Stomach (tissue), 9 donors: ENCODE data around the gene NME7. TPM values are rescaled to one million over a fixed set of nuclear protein-coding genes. Genes with fewer than 3 reads are reported as not detected.

Experiments
- DNase-seq, 2 donors: peaks; one replicate each; pipeline versions ENCODE4 v3.0.0 to v3.0.0-alpha.2; 2013 to 2019
- H3K27ac ChIP-seq, 5 donors: fragments of 200-600 bp in 4 of 5; sonication (generic) in 4 of 5; one replicate each; pipeline ENCODE4 v1.5.1; 2013 to 2019; ENCODE audit warnings: mild to moderate bottlenecking in 1 of 5, moderate library complexity in 1 of 5
- H3K27me3 ChIP-seq, 3 donors: fragments of 200-600 bp; sonication (generic); one replicate each; pipeline ENCODE4 v1.5.1; 2017 to 2019; ENCODE audit warnings: mixed run types in 1 of 3
- H3K36me3 ChIP-seq, 4 donors: fragments of 200-600 bp; sonication (generic); 1 replicate in 3 of 4; 2 replicates in 1 of 4; pipeline ENCODE4 v1.5.1; 2016 to 2019
- H3K4me1 ChIP-seq, 4 donors: fragments of 200-600 bp; sonication (generic); one replicate each; pipeline ENCODE4 v1.5.1; 2016 to 2019
- H3K4me3 ChIP-seq, 4 donors: fragments of 200-600 bp; sonication (generic) in 3 of 4; one replicate each; pipeline ENCODE4 v1.5.1; 2016 to 2019; ENCODE audit warnings: mild to moderate bottlenecking in 1 of 4
- H3K9me3 ChIP-seq, 4 donors: fragments of 200-600 bp; sonication (generic); one replicate each; pipeline ENCODE4 v1.5.1; 2016 to 2019
- CTCF ChIP-seq, 7 experiments: fragments of 450-650 bp in 4 of 7; fragments of 200-600 bp in 3 of 7; sonication (generic) in 3 of 7; IDR thresholded peaks; one replicate each; pipeline ENCODE4 v1.5.1; 2016 to 2019; ENCODE audit warnings: antibody characterized with exemption in 7 of 7, control low read depth in 2 of 7, mild to moderate bottlenecking in 1 of 7
- EP300 ChIP-seq: sonication (generic); formaldehyde crosslinking; IDR thresholded peaks from one replicate; pipeline ENCODE4 v1.6.1; 2017; ENCODE audit warnings: antibody characterized with exemption
- POLR2A ChIP-seq, 4 donors: fragments of 450-650 bp; IDR thresholded peaks; one replicate each; pipeline ENCODE4 v1.6.1; 2016; ENCODE audit warnings: antibody characterized with exemption in 4 of 4, control low read depth in 2 of 4, mild to moderate bottlenecking in 1 of 4, moderate library complexity in 1 of 4
- POLR2AphosphoS5 ChIP-seq, 3 donors: sonication (generic); formaldehyde crosslinking; IDR thresholded peaks; one replicate each; pipeline ENCODE4 v1.6.1; 2016; ENCODE audit warnings: antibody characterized with exemption in 3 of 3
- WGBS, 5 donors: extraction: QIAGEN DNeasy Blood & Tissue Kit in 3 of 5; methylation state at CpG; one replicate each; pipeline versions ENCODE4 v1.1.5 to v1.1.7; 2013 to 2018; 5-methylcytosine and 5-hydroxymethylcytosine counted together
- intact Hi-C: fragments of 100-400 bp; cut with DNase I; formaldehyde crosslinking; loops from one replicate; pipeline ENCODE4 v1.15.1; 2023; ENCODE audit warnings: low total_unique reads
- polyA plus RNA-seq, 3 donors: library from polyadenylated mRNA; stranded (reverse); fragments of 200-250 nt; gene quantifications; one replicate each; pipeline ENCODE4 v1.2.3, GENCODE V29; 2013
- total RNA-seq, 5 donors: library from RNA; depleted of rRNA; stranded (reverse); fragments of >200 nt; gene quantifications; one replicate each; pipeline versions ENCODE4 v1.1.0 to v1.2.3, GENCODE V29; 2014 to 2016
- donor health status: healthy with polysubstance abuse.
- donor health status: Bipolar disorder and iron deficiency.
- donor health status: healthy.

The NME7 gene
- total and polyA plus RNA-seq, 8 donors: 7.6 to 44.3 (median 8.2) TPM; not detected in 1

- no peaks in the 10 kb centered on the region for H3K9me3 ChIP-seq
- H3K27me3 ChIP-seq: no peaks in the 10 kb centered on the region
- intact Hi-C loops: no loop called here
- H3K4me1 ChIP-seq: peaks cover 0 to 3% (median 1%) of the 10 kb centered on the region in 4 donors
- H3K4me3 ChIP-seq: no peak overlapping the region
- no peaks in the 10 kb centered on the region for H3K36me3 ChIP-seq
- no peak for TF ChIP-seq POLR2A (IDR thresholded peaks at IDR 0.05)
- TF ChIP-seq CTCF (IDR thresholded peaks at IDR 0.05): no peak
- no peak for TF ChIP-seq EP300
- TF ChIP-seq POLR2AphosphoS5 (IDR thresholded peaks at IDR 0.05): no peak
- DNase-seq: no peak
- WGBS, 5 donors: 74 to 85% (median 81%) methylated on average over 2 of the region's 2 CpGs
- H3K27ac ChIP-seq: no peak overlapping the region
These were observed 228.5 kb downstream of the NME7 start for GRCh38 chr1:169138866-169139670.

GRCh38 chr1:169137357-169137756 is 230.2 kb downstream of the NME7 start:
- 86 to 96% (median 93%) methylated on average over 4 of the region's 4 CpGs for WGBS, 5 donors
- Histone ChIP-seq H3K27me3 (no peaks in the 10 kb centered on the region), H3K9me3 (no peaks in the 10 kb centered on the region), H3K27ac (no peak overlapping the region), H3K36me3 (peaks cover 0 to 11% (median 8%) of the 10 kb centered on the region in 4 donors), H3K4me1 (peaks cover 0 to 18% (median 7%) of the 10 kb centered on the region in 4 donors), H3K4me3 (no peak overlapping the region)
- intact Hi-C loops: no loop called here
- DNase-seq: no peak
- no peak for TF ChIP-seq POLR2A (IDR thresholded peaks at IDR 0.05)
- no peak for TF ChIP-seq POLR2AphosphoS5 (IDR thresholded peaks at IDR 0.05)
- no peak for TF ChIP-seq CTCF (IDR thresholded peaks at IDR 0.05)
- no peak for TF ChIP-seq EP300

DNA sequence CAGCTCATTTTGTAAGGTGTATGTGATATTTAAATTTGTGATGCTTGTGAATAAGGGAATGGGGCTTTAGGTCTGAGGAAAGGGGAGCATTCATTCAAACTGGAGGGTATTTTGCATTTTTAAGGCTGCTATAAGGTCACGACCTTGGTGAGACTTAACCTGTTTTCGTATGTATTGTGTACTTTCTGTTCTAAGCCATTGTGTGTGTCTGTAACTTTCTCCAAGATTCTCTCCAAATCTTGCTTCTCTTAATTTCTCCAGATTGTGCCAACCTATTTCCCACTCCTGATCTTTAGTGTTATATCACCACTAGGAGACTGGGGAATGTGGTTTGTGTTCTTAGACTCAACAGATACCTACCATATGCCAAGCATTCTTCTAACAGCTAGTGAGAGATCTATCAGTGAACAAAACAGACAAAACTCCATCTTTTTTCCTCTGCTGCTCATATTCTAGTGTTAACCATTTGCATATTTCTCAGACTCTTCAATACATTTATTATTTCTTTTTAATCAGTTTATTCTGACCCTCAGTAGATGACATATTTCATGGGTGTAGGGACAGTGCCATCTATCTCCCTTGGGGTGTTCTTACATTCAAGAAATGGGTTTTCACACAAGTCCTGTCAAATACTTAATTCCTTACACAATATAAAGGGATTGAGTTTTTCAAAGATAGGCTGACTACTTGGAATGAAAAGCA is 233.6 kb downstream of the NME7 start:
- no peak for DNase-seq
- Histone ChIP-seq H3K27me3 (no peaks in the 10 kb centered on the region), H3K27ac (peak overlapping the region in 2 of 5 donors; percentile 34 to 38), H3K36me3 (peaks cover 11 to 44% (median 40%) of the 10 kb centered on the region in 4 donors), H3K4me1 (peaks cover 0 to 46% (median 13%) of the 10 kb centered on the region in 4 donors), H3K4me3 (no peak overlapping the region), H3K9me3 (no peaks in the 10 kb centered on the region)
- 61 to 86% (median 71%) methylated on average over 2 of the region's 2 CpGs for WGBS, 5 donors
- peak in 1 of 7 experiments; percentile 6 for TF ChIP-seq CTCF (IDR thresholded peaks at IDR 0.05)
- peak in 1 of 3 donors; percentile 46 for TF ChIP-seq POLR2AphosphoS5 (IDR thresholded peaks at IDR 0.05)
- no peak for TF ChIP-seq POLR2A (IDR thresholded peaks at IDR 0.05)
- no peak for TF ChIP-seq EP300
- intact Hi-C loops: no loop called here

- TF ChIP-seq EP300 (no peak), POLR2AphosphoS5 (IDR thresholded peaks at IDR 0.05) (peak in 1 of 3 donors; percentile 58)
- DNase-seq: no peak
- H3K4me3 ChIP-seq: no peak overlapping the region
- peaks cover 0 to 53% (median 16%) of the 10 kb centered on the region in 4 donors for H3K4me1 ChIP-seq
- peak overlapping the region in 3 of 5 donors; percentile 34 to 38 (median 38) for H3K27ac ChIP-seq
- no peaks in the 10 kb centered on the region for H3K9me3 ChIP-seq
- intact Hi-C loops: no loop called here
- 71 to 78% (median 74%) methylated on average over 5 of the region's 5 CpGs for WGBS, 5 donors
- H3K27me3 ChIP-seq: no peaks in the 10 kb centered on the region
- peaks cover 12 to 51% (median 47%) of the 10 kb centered on the region in 4 donors for H3K36me3 ChIP-seq
These were observed 234.4 kb downstream of the NME7 start for GRCh38 chr1:169133228-169133576.
